ENCODE measurements around the gene PHYHD1. TPM values are rescaled to one million over a fixed set of nuclear protein-coding genes. Genes with fewer than 3 reads are reported as not detected.

Gene PHYHD1
- total RNA-seq, 1 donor from 2014 or later: 23.6 TPM

- H3K4me1 ChIP-seq: peaks cover 71% of the 10 kb centered on the region
- intact Hi-C loops (cut with DNase I): no loop called here
- H3K4me3 ChIP-seq: no peak overlapping the region
- TF ChIP-seq POLR2A (IDR thresholded peaks at IDR 0.05) (no peak), POLR2AphosphoS5 (IDR thresholded peaks at IDR 0.05; ENCODE audit: insufficient read depth in 1 of 2, low read depth in 1 of 2) (no peak), CTCF (IDR thresholded peaks at IDR 0.05) (no peak)
- no peaks in the 10 kb centered on the region for H3K27me3 ChIP-seq
- no peak for DNase-seq (ENCODE audit: extremely low spot score in 2 of 2)
- H3K36me3 ChIP-seq: peaks cover 0 to 14% of the 10 kb centered on the region in 2 donors
- no peaks in the 10 kb centered on the region for H3K9me3 ChIP-seq
- peak overlapping the region; percentile 94 for H3K27ac ChIP-seq
Measured at GRCh38 chr9:128901379-128901778, 19.4 kb upstream of the PHYHD1 start.

- no peak for TF ChIP-seq CTCF (IDR thresholded peaks at IDR 0.05)
- TF ChIP-seq POLR2A (IDR thresholded peaks at IDR 0.05): no peak
- no peak for TF ChIP-seq POLR2AphosphoS5 (IDR thresholded peaks at IDR 0.05; ENCODE audit: insufficient read depth in 1 of 2, low read depth in 1 of 2)
- Histone ChIP-seq H3K4me1 (peaks cover 71% of the 10 kb centered on the region), H3K27me3 (no peaks in the 10 kb centered on the region), H3K9me3 (no peaks in the 10 kb centered on the region), H3K36me3 (peaks cover 0 to 14% of the 10 kb centered on the region in 2 donors), H3K4me3 (no peak overlapping the region), H3K27ac (peak overlapping the region; percentile 94)
- no peak for DNase-seq (ENCODE audit: extremely low spot score in 2 of 2)
- intact Hi-C loops (cut with DNase I): no loop called here
Measured at GRCh38 chr9:128901822-128902221, 19.0 kb upstream of the PHYHD1 start.

- TF ChIP-seq CTCF (IDR thresholded peaks at IDR 0.05): no peak
- peak; percentile 78 to 83 for TF ChIP-seq POLR2AphosphoS5 (IDR thresholded peaks at IDR 0.05; ENCODE audit: insufficient read depth in 1 of 2, low read depth in 1 of 2)
- H3K4me1 ChIP-seq: peaks cover 70% of the 10 kb centered on the region
- intact Hi-C loops (cut with DNase I): no loop called here
- DNase-seq (ENCODE audit: extremely low spot score in 2 of 2): no peak
- no peaks in the 10 kb centered on the region for H3K9me3 ChIP-seq
- H3K36me3 ChIP-seq: peaks cover 0 to 14% of the 10 kb centered on the region in 2 donors
- no peaks in the 10 kb centered on the region for H3K27me3 ChIP-seq
- peak overlapping the region; percentile 94 for H3K27ac ChIP-seq
- H3K4me3 ChIP-seq: no peak overlapping the region
Measured at GRCh38 chr9:128902351-128903078, 18.3 kb upstream of the PHYHD1 start.

- no peaks in the 10 kb centered on the region for H3K9me3 ChIP-seq
- no peak overlapping the region for H3K4me3 ChIP-seq
- H3K27ac ChIP-seq: peak overlapping the region; percentile 94
- peaks cover 0 to 18% of the 10 kb centered on the region in 2 donors for H3K36me3 ChIP-seq
- H3K27me3 ChIP-seq: no peaks in the 10 kb centered on the region
- intact Hi-C loops (cut with DNase I): no loop called here
- peaks cover 66% of the 10 kb centered on the region for H3K4me1 ChIP-seq
- TF ChIP-seq POLR2A (IDR thresholded peaks at IDR 0.05) (no peak), POLR2AphosphoS5 (IDR thresholded peaks at IDR 0.05; ENCODE audit: insufficient read depth in 1 of 2, low read depth in 1 of 2) (no peak), CTCF (IDR thresholded peaks at IDR 0.05) (no peak)
- DNase-seq (ENCODE audit: extremely low spot score in 2 of 2): no peak
Measured at GRCh38 chr9:128903079-128903461, 17.7 kb upstream of the PHYHD1 start.

GRCh38 chr9:128903871-128904620 lies 16.7 kb upstream of the PHYHD1 start:
- no peak for DNase-seq (ENCODE audit: extremely low spot score in 2 of 2)
- H3K9me3 ChIP-seq: no peaks in the 10 kb centered on the region
- peaks cover 57% of the 10 kb centered on the region for H3K4me1 ChIP-seq
- H3K36me3 ChIP-seq: peaks cover 0 to 26% of the 10 kb centered on the region in 2 donors
- no peak overlapping the region for H3K4me3 ChIP-seq
- TF ChIP-seq POLR2AphosphoS5 (IDR thresholded peaks at IDR 0.05; ENCODE audit: insufficient read depth in 1 of 2, low read depth in 1 of 2) (no peak), POLR2A (IDR thresholded peaks at IDR 0.05) (no peak), CTCF (IDR thresholded peaks at IDR 0.05) (no peak)
- intact Hi-C loops (cut with DNase I): no loop called here
- no peaks in the 10 kb centered on the region for H3K27me3 ChIP-seq
- H3K27ac ChIP-seq: peak overlapping the region; percentile 94
